K562 (cell line): ENCODE results near the gene HEATR9. TPM values are rescaled to one million over a fixed set of nuclear protein-coding genes. Genes with fewer than 3 reads are reported as not detected.

Source experiments
- ATAC-seq: fragments of 200-7000 bp; cut with Tn5 transposase; 3 replicates; pipeline ENCODE4 v1.9.1; 2020; ENCODE audit warnings: moderate library complexity
- BruUV-seq: library from RNA; stranded (reverse); fragments of 400-500 nt; replicated peaks from 2 replicates; lab custom pipeline; 2021; lab: Mats Ljungman, UMichigan
- CTCF ChIA-PET: fragments of 300-600 bp; formaldehyde crosslinking; extraction: SDS; loops from one replicate; lab custom pipeline; 2021; ENCODE audit warnings: low intra/inter-chr PET ratio; lab: Yijun Ruan, JAX
- POLR2A ChIA-PET: fragments of 300-600, 350-650 bp; sonication (Branson Sonifier 250); formaldehyde crosslinking; extraction: SDS; loops from one replicate; lab custom pipeline; 2021; ENCODE audit warnings: antibody characterized with exemption, inconsistent platforms; lab: Yijun Ruan, JAX
- DNase-seq, 4 experiments: peaks; one replicate each; pipeline versions ENCODE4 v3.0.0 to v3.0.0-alpha.2; 2011 to 2018; ENCODE audit warnings: low spot score in 3 of 4, mixed read lengths in 3 of 4; ENCODE audit errors: extremely low read depth in 1 of 4
- FAIRE-seq: peaks from 2 replicates; lab custom pipeline; 2011; peaks lifted over from hg19 to GRCh38; lab: Jason Lieb, UNC
- H2AFZ ChIP-seq: 2 replicates; pipeline ENCODE4 v1.6.0; 2011; ENCODE audit warnings: low read depth, low read length, control low read depth, inconsistent platforms
- H3K27ac ChIP-seq: fragments of 200-600 bp; 3 replicates; pipeline ENCODE4 v1.8.0; 2011; ENCODE audit warnings: low read depth, mild to moderate bottlenecking, control low read depth, inconsistent platforms, low read length, moderate library complexity, mixed read lengths; ENCODE audit errors: extremely low read depth
- H3K27me3 ChIP-seq, 2 experiments: fragments of 300-600 bp in 1 of 2; 2 replicates in 1 of 2; 3 replicates in 1 of 2; pipeline versions ENCODE4 v1.6.0 to v1.8.0; 2011; ENCODE audit warnings: inconsistent platforms in 2 of 2, low read length in 2 of 2, mild to moderate bottlenecking in 1 of 2, mixed read lengths in 1 of 2, moderate library complexity in 1 of 2; ENCODE audit not compliant: control insufficient read depth in 2 of 2, insufficient read depth in 2 of 2
- H3K36me3 ChIP-seq: fragments of 300-600 bp; 3 replicates; pipeline ENCODE4 v1.8.0; 2011; ENCODE audit warnings: mild to moderate bottlenecking, low read length, inconsistent platforms; ENCODE audit not compliant: control insufficient read depth, insufficient read depth
- H3K4me1 ChIP-seq, 2 experiments: fragments of 200-600 bp in 1 of 2; replicated peaks in 1 of 2; 2 replicates in 1 of 2; 3 replicates in 1 of 2; pipeline versions ENCODE4 v1.5.1 to v1.8.0; 2011; ENCODE audit warnings: inconsistent platforms in 2 of 2, low read length in 2 of 2, mild to moderate bottlenecking in 1 of 2, mixed read lengths in 1 of 2, moderate library complexity in 1 of 2; ENCODE audit not compliant: control insufficient read depth in 2 of 2, insufficient read depth in 2 of 2
- H3K4me2 ChIP-seq: 2 replicates; pipeline ENCODE4 v1.6.1; 2011; ENCODE audit warnings: low read length, control low read depth, inconsistent platforms, mixed read lengths; ENCODE audit not compliant: insufficient read depth
- H3K4me3 ChIP-seq: fragments of 200-600 bp; sonication (generic), shearing (Covaris generic); 2 replicates; pipeline ENCODE4 v1.5.1; 2016; ENCODE audit warnings: control low read depth, inconsistent platforms
- H3K79me2 ChIP-seq: fragments of 200-600 bp; 3 replicates; pipeline ENCODE4 v1.8.0; 2011; ENCODE audit warnings: low read length, inconsistent platforms; ENCODE audit not compliant: control insufficient read depth, insufficient read depth
- H3K9ac ChIP-seq, 2 experiments: 2 replicates each; pipeline versions ENCODE4 v1.6.0 to v1.6.1; 2011; ENCODE audit warnings: low read depth in 2 of 2, low read length in 2 of 2, control low read depth in 1 of 2, inconsistent platforms in 1 of 2, mild to moderate bottlenecking in 1 of 2, mixed read lengths in 1 of 2; ENCODE audit not compliant: insufficient read depth in 1 of 2
- H3K9me1 ChIP-seq: one replicate; pipeline ENCODE4 v1.6.0; 2011; ENCODE audit warnings: inconsistent platforms, mild to moderate bottlenecking, low read length, moderate library complexity; ENCODE audit not compliant: control insufficient read depth, insufficient read depth
- H3K9me3 ChIP-seq: replicated peaks from 2 replicates; pipeline ENCODE4 v1.5.1; 2011; ENCODE audit warnings: low read depth, low read length, inconsistent platforms; ENCODE audit not compliant: control insufficient read depth, insufficient read depth
- H4K20me1 ChIP-seq: replicated peaks from 2 replicates; pipeline ENCODE4 v1.6.1; 2011; ENCODE audit warnings: low read length, inconsistent platforms, mixed read lengths; ENCODE audit not compliant: control insufficient read depth, insufficient read depth
- HDAC8 ChIP-seq: fragments of 450-650 bp; IDR thresholded peaks from 2 replicates; pipeline ENCODE4 v1.6.1; 2016; ENCODE audit warnings: mild to moderate bottlenecking, missing genetic modification characterization, moderate library complexity, missing compliant biosample characterization
- MTA2 ChIP-seq: fragments of 450-650 bp; IDR thresholded peaks from 2 replicates; pipeline ENCODE4 v1.6.1; 2016; ENCODE audit warnings: low read depth
- PRDM10 ChIP-seq: fragments of 450-650 bp; IDR thresholded peaks from 2 replicates; pipeline ENCODE4 v1.6.1; 2018; ENCODE audit not compliant: partially characterized antibody
- WGBS: fragments of 100-300 bp; shearing (Covaris generic); methylation state at CpG from one replicate; pipeline ENCODE4 v1.1.6; 2016; ENCODE audit warnings: low coverage, mixed read lengths; ENCODE audit not compliant: insufficient coverage; ENCODE audit errors: missing lambda C conversion rate; 5-methylcytosine and 5-hydroxymethylcytosine counted together
- in situ Hi-C: fragments of 300-500 bp; cut with MboI; formaldehyde crosslinking; loops from 4 replicates; pipeline ENCODE4 v1.15.0; 2018; ENCODE audit warnings: inconsistent platforms, mixed read lengths
- intact Hi-C: fragments of 100-400 bp; cut with micrococcal nuclease; formaldehyde crosslinking; loops from 2 replicates; pipeline ENCODE4 v1.14.2; 2022
- polyA plus RNA-seq, 8 experiments: library from polyadenylated mRNA; depleted of rRNA in 4 of 8; stranded (reverse) in 5 of 8; unstranded in 3 of 8; fragments of >200 nt; fragmentation: Nextera tagmentation in 2 of 8; fragmentation: Illumina TruSeq in 1 of 8; extraction: Ambion mirVana in 2 of 8; extraction: Trizol in 1 of 8; gene quantifications; 2 replicates each; pipeline versions ENCODE4 v1.2.1 to v1.2.3, GENCODE V29; 2011 to 2014; ENCODE audit warnings: inconsistent platforms in 1 of 8, missing spikeins in 1 of 8
- total RNA-seq, 7 experiments: library from RNA; depleted of rRNA in 6 of 7; stranded (reverse); fragments of >200 nt in 6 of 7; fragmentation: Illumina TruSeq in 2 of 7; extraction: Trizol in 2 of 7; gene quantifications; 2 replicates each; pipeline versions ENCODE4 v1.2.1 to v1.2.3, GENCODE V29; 2011 to 2021; ENCODE audit warnings: low replicate concordance in 1 of 7

HEATR9 gene
- total and polyA plus RNA-seq, 9 of the 15 experiments (the other 6 are each of a cell fraction or from before 2014, with no cell fraction given), result not detected

DNA sequence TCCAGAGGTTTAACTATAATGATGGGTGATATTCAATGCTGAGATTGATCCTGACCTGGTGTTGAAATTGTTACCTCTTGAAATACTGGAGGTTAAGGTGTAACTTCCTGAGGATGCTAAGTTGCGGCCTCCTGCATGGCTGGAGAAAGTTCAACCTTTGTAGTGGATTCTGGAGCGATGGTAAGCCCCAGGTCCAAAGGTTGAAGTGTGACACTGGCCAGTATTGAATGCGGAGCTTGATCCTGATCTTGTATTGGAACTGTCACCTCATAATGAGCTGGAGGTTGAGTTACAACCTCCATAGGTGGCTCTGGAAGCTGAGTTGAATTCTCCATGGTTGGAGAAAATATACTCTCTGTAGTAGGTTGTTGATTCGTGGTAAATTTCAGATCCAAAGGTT, 44.9 kb upstream of the HEATR9 start:
- ATAC-seq (no peak), FAIRE-seq (no peak), DNase-seq (no peak)
- Histone ChIP-seq H3K4me1 (peaks cover 29 to 62% of the 10 kb centered on the region in 2 experiments), H3K27ac (no peak overlapping the region), H3K4me3 (no peak overlapping the region), H3K9me3 (no peaks in the 10 kb centered on the region), H3K27me3 (no peaks in the 10 kb centered on the region), H3K79me2 (no peaks in the 10 kb centered on the region), H3K4me2 (no peak overlapping the region), H3K36me3 (no peaks in the 10 kb centered on the region), H4K20me1 (no peaks in the 10 kb centered on the region), H3K9me1 (no peaks in the 10 kb centered on the region), H2AFZ (no peak overlapping the region), H3K9ac (no peak overlapping the region)
- CTCF ChIA-PET, result no interaction called here
- TF ChIP-seq MTA2, result no peak
- POLR2A ChIA-PET, result interaction anchor here (0.7 to 2.0 kb wide), 4 partner anchors 24 to 49 kb away, joined by 3 to 7 read pairs (median 4); no protein-coding TSS in a partner anchor
- no TSS peak for BruUV-seq
- in situ Hi-C loops (no loop called here), intact Hi-C loops (loop anchor here (2.0 kb wide), 1 partner anchor 29 kb away; the partner anchor contains the start of gene LYZL6)
- WGBS, result 71% methylated on average over 4 of the region's 4 CpGs

DNA sequence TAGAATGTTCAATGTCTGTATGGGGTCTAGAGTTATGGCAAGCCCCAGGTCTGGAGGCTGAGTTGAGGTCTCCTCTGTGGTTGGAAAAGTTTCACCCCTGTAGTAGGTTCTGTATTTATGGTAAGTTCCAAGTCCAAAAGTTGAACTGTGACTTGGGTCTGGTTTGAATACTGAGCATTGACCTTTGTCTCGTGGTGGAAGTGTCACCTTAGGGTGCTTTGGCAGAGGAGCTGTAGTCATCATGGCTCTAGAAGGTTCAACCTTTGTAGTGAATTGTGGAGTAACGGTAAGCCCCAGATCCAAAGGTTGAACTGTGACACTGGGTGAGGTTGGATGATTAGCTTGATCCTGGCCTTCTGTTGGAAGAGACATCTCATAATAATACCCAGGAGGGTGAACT, 44.3 kb upstream of the HEATR9 start:
- H4K20me1 ChIP-seq, result no peaks in the 10 kb centered on the region
- BruUV-seq, result no TSS peak
- no peak overlapping the region for H3K4me3 ChIP-seq
- intact Hi-C loops, result loop anchor here (2.0 kb wide), 1 partner anchor 30 kb away; the partner anchor contains the start of gene LYZL6
- peak overlapping the region; percentile 69 for H2AFZ ChIP-seq
- DNase-seq, result no peak
- POLR2A ChIA-PET, result interaction anchor here (0.7 to 2.0 kb wide), 2 partner anchors 18 to 37 kb away, joined by 3 to 8 read pairs; partner anchors contain the start of gene RDM1
- no peaks in the 10 kb centered on the region for H3K79me2 ChIP-seq
- H3K9me1 ChIP-seq, result no peaks in the 10 kb centered on the region
- no peak for ATAC-seq
- peak overlapping the region; percentile 43; the same call in 1 of the 2 replicates for H3K4me2 ChIP-seq
- TF ChIP-seq HDAC8 (tag), result no peak
- peak; percentile 68 for TF ChIP-seq PRDM10
- peak overlapping the region; percentile 56 for H3K27ac ChIP-seq
- no peaks in the 10 kb centered on the region for H3K36me3 ChIP-seq
- no peak overlapping the region for H3K9ac ChIP-seq
- no peaks in the 10 kb centered on the region for H3K9me3 ChIP-seq
- FAIRE-seq, result no peak
- peaks cover 27 to 59% of the 10 kb centered on the region in 2 experiments for H3K4me1 ChIP-seq
- in situ Hi-C loops, result no loop called here
- WGBS, result 73% methylated on average over 2 of the region's 2 CpGs
- CTCF ChIA-PET, result no interaction called here
- H3K27me3 ChIP-seq, result no peaks in the 10 kb centered on the region
